A549 treated with AZD2906 at 1 μM for 4 hours (cell line): ENCODE results near the gene TFPI2. TPM values are rescaled to one million over a fixed set of nuclear protein-coding genes. Genes with fewer than 3 reads are reported as not detected.

ENCODE experiments used
- total RNA-seq: library from RNA; stranded (reverse); fragments of 200-300 nt; extraction: Qiagen RNA extraction; gene quantifications from 5 replicates; pipeline ENCODE4 v1.2.3, GENCODE V29; 2022

Gene TFPI2
- total RNA-seq, result 208 to 310 TPM (median 225 TPM) in 5 replicates

GRCh38 chr7:93890464-93891068, at the start of gene TFPI2:
TFPI2 (minus strand) TSS chr7:93890753; CDS start chr7:93890678, 75 bp downstream.

GRCh38 chr7:93921607-93922566, 31.3 kb upstream of the TFPI2 start, which contains the start of gene GNG11:
GNG11 (plus strand) TSS chr7:93921735; CDS start chr7:93922138, 403 bp downstream.

GRCh38 chr7:93906267-93906666, 15.7 kb upstream of the TFPI2 start, which contains the start of gene GNGT1:
GNGT1 (plus strand) TSS chr7:93906567; CDS start chr7:93906747, 180 bp downstream.

Other genes with a start within 250 kb of the TFPI2 start
- 0.19 TPM in 1 of 5 replicates, not detected in the others for gene GNGT1, start 15.8 kb upstream of the TFPI2 start, total RNA-seq
- 32.6 to 36.5 TPM (median 33.6 TPM) in 5 replicates for gene GNG11, start 31.0 kb upstream of the TFPI2 start, total RNA-seq
- 21.7 to 26.4 TPM (median 24.9 TPM) in 5 replicates for gene BET1, start 113.6 kb upstream of the TFPI2 start, total RNA-seq